Choroid plexus epithelial cell (primary cell): ENCODE data around the gene CAGE1.

Source experiments
- DNase-seq: peaks from one replicate; pipeline ENCODE4 v3.0.0-alpha.2; 2010; ENCODE audit warnings: low read depth
- H3K4me3 ChIP-seq: 2 replicates; pipeline ENCODE4 v1.5.1; 2011; ENCODE audit warnings: low read depth, mild to moderate bottlenecking, control low read depth, low read length, moderate library complexity
- TF ChIP-seq, protein P1 (sequence below): conservative IDR thresholded peaks from 2 replicates; pipeline ENCODE4 v1.5.1; 2011; ENCODE audit warnings: low read depth, mild to moderate bottlenecking, control low read depth, inconsistent platforms, low read length, moderate library complexity

The CAGE1 gene

DNA sequence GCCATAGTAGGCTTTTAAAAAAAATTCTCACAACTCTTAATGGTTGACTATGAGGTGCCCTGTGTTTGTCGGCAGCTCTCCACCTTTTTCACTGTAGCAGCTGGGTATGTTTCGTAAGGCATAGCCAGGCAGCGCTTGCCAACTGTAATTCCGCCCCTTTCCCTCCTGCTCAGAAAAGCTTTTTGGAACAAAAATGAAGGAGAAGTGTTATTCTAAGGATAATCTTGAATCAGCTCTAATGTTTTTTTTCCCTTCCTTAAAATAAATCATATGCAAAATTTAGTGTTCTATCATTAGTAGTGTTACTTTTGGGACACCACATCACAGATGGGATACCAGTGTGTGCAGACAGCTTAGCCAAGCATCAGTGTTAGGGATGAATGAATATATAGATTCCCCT lies 21.3 kb upstream of the CAGE1 start:
- no peak overlapping the region for H3K4me3 ChIP-seq
- no peak for DNase-seq
- TF ChIP-seq, protein P1, sequence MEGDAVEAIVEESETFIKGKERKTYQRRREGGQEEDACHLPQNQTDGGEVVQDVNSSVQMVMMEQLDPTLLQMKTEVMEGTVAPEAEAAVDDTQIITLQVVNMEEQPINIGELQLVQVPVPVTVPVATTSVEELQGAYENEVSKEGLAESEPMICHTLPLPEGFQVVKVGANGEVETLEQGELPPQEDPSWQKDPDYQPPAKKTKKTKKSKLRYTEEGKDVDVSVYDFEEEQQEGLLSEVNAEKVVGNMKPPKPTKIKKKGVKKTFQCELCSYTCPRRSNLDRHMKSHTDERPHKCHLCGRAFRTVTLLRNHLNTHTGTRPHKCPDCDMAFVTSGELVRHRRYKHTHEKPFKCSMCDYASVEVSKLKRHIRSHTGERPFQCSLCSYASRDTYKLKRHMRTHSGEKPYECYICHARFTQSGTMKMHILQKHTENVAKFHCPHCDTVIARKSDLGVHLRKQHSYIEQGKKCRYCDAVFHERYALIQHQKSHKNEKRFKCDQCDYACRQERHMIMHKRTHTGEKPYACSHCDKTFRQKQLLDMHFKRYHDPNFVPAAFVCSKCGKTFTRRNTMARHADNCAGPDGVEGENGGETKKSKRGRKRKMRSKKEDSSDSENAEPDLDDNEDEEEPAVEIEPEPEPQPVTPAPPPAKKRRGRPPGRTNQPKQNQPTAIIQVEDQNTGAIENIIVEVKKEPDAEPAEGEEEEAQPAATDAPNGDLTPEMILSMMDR = no peak

DNA sequence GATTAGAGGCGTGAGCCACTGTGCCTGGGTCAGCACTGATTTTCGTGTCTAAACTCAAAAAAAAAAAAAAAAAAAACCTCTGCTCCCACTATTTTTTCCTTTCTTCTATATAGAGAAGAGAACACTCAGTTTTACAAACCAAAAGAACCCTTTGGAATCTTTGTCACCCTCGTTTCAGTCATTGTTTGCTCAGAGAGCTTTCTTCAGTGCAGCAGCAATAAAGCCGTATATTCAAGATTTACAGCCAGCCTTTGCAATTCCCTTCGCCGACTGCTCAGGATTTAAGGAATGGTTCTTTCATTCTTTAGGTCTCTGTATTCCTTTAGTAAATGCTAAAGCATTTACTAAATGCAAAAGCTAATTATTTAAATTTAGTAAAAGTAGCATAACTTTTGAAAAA lies 20.2 kb upstream of the CAGE1 start:
- H3K4me3 ChIP-seq = no peak overlapping the region
- no peak for DNase-seq
- TF ChIP-seq, protein P1 = no peak

DNA sequence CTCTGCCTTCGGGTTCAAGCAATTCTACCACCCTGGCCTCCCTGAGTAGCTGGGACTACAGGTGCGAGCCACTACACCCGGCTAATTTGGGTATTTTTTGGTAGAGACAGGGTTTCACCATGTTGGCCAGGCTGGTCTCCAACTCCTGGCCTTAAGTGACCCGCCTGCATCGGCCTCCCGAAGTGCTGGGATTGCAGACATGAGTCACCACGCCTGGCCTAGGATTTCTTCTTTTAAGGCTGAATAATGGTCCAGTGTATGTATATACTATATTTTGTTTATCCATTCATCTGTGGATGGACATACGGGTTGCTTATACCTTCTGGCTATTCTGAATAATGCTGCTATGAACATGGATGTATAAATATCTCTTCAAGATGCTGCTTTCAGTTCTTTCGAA lies 17.2 kb upstream of the CAGE1 start:
- DNase-seq = peak; percentile 24
- TF ChIP-seq, protein P1 = no peak
- no peak overlapping the region for H3K4me3 ChIP-seq

DNA sequence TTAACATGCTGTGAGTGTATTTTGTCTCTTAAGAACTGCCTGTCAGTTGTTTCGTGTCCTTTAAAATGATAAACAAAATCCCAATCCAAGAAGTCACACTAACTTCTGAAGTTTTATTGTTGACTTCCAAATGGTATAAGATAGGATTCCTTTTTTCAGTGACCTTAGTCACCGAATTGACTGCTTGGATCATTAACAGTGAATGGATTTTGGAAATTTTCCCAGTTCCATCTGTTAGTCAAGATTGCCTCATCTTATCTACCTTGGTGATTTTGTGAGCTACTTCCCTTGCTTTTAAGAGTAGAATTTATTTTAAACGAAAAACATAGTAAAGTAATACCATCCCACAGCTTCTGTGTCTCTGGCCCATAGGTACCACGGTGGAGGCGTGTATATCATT lies 15.0 kb upstream of the CAGE1 start:
- DNase-seq = no peak
- TF ChIP-seq, protein P1 = no peak
- no peak overlapping the region for H3K4me3 ChIP-seq

DNA sequence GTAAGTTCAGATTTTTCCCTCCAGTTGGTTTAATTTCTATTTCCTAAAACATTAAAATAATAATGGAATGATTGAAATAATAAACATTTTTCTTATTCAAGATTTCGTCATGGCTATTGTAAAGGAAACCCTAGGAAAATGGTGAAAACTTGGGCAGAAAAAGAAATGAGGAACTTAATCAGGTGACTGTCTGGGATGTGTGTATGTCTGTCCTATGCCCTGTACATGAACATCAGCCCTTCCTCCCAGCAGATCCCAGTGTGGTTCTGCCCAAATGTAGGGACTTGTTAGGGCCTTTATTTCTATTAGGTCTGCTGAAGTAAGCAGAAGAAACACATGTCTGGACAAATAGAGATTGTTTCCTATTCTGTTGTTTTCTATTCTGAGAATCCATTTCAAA lies 13.2 kb upstream of the CAGE1 start:
- TF ChIP-seq, protein P1 = no peak
- no peak overlapping the region for H3K4me3 ChIP-seq
- no peak for DNase-seq

DNA sequence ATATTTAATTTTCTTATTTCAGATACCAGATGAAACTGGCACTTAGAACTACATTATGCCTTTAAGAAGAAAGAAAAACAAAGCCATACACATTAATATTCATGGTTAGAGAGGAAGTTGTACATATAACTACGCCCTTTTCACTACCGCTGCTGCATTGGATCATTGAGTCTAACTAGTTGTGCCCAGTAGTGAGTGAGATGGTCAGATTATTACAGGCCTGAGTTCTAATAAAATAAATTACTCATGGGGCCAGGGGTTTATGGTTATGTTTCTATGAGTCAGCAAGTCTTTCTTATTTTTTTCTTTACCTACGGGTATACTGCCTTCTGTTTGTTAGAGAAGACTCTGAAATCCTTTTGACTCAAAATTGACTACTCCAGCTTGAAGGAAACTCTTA lies 11.5 kb upstream of the CAGE1 start:
- TF ChIP-seq, protein P1 = no peak
- DNase-seq = peak; percentile 31
- no peak overlapping the region for H3K4me3 ChIP-seq

DNA sequence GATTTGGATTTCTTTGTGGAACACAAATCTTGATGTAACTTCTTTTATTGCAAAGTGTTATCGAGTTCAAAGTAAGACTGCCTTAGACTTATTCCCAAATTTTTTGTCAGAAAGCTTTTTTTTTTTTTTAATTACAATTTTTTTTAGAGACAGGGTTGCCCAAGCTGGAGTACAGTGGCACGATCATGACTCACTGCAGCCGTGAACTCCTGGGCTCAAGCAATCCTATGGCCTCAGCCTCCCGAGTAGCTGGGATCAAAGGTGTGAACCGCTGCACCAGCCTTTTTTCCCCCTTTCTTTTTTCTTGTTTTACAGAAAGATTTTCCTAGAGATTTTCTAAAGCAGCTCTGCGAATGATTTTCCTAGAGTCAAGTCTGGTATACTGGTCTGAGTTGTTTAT lies 2.9 kb upstream of the CAGE1 start:
- TF ChIP-seq, protein P1 = no peak
- DNase-seq = peak; percentile 14
- no peak overlapping the region for H3K4me3 ChIP-seq
